Activated CD4-positive, CD25-positive, alpha-beta regulatory T cell treated with anti-CD3 and anti-CD28 coated beads, Interleukin-2, amount 50 U/mL, for 16 hours (primary cell): Measurements from ENCODE around the gene TENM4.

Source experiments
- DNase-seq: peaks from one replicate; pipeline ENCODE4 v3.0.0-alpha.2; 2020; ENCODE audit warnings: low read depth, low spot score

Gene TENM4

DNA sequence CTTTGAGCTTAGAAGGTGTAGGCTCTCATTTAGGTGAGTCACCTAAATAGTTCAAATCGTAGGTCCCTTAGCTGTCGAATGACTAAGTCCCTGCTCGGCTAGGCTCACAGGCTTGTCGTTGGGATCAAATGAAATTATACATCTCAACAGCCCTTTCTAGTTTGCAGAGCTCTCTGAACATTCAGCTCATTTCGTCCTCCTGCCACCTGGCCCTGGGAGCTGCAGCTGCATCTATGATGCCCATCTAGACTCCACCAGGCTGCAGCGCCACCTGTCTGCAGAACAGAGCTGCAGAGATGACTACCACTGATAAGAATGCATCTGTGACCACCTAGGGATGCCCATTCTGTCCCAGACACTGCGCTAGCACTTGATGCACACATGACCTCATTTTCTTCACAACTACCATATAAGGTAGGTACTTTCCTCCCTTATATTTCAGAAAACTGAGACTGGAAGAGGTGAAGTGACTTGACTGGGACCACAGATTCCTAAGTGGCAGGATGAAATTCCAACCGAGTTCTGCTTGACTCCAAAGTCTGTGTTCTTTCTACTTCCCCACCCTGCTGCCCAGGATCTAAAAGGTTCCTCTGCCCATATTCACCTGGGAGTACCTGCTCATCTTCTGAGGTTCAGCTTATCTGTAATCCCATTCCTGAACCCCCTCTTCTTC lies 725.1 kb downstream of the TENM4 start:
- no peak for DNase-seq

DNA sequence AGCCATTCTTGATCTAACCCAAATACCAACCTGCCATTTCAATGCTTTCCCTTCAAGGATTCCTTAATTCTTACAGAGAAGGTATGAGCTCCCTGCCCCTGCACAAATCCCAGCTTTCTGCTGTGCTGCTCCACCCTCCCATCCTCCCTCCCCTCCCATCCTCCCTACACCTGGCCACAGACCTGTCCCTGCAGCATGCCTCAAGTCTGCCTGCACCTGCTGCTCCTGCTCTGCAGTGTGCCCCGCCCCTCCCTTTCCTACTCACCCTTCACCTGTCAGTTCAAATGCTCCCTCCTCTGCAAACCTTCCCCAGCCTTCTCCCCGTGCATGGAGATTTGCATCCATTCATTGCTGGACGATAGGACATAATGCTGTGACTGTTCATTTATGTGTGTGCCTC lies 726.3 kb downstream of the TENM4 start:
- no peak for DNase-seq

DNA sequence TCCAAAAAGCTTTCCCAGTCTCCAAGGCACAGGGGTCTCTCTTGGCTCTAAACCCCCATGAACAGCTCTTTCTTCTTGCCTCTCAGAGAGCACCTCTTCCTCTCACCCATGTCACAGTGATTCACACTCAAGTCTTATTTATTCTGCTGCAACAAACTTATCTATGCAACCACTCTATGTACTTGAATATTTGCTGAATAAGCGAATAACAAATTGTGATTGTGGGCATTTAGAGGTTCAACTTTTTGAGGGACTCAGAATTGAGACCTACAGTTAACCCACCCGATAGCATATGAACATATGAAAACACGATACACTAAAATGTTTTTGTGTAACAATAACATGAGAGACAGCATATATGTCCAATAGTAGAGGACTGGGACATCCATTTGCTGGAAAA lies 729.1 kb downstream of the TENM4 start:
- DNase-seq: no peak

DNA sequence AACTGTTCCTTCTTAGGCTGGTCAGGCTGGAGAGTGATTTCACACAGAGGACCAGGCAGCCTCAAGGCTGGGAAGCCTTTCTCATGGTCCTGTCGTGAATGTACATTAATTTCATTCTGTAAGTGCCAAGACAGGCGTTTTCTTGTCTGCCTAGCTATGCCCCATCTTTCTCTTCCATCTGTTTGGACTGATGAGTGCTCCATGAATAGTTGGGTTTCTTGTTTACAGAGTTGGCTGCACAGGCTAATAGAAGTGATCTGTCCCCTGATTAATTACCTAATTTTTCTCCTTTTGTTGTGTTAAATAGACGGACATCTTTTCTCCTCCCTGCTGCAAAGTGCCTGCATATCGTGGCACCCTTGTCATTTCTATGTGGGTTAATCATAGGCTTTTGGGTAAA lies 730.4 kb downstream of the TENM4 start:
- DNase-seq: no peak

DNA sequence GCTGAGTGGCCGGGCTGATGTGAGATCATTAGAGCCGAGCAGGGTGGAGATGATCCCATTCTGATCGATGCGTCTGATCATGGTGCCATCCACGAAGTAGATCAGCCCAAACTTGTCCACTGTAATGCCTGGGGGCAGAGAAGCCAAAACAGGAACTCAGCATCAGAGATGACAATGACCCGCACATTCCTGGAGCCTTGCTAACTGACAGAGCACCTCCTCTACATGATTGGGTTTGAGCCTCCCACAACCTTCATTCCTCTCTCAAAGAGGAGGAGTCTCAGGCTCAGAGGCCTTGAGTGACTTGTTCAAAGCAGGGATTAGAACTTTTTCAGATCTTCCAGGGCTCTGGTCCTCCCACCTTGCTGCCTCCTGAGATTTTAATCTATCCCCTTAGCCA lies 732.4 kb downstream of the TENM4 start:
- no peak for DNase-seq

DNA sequence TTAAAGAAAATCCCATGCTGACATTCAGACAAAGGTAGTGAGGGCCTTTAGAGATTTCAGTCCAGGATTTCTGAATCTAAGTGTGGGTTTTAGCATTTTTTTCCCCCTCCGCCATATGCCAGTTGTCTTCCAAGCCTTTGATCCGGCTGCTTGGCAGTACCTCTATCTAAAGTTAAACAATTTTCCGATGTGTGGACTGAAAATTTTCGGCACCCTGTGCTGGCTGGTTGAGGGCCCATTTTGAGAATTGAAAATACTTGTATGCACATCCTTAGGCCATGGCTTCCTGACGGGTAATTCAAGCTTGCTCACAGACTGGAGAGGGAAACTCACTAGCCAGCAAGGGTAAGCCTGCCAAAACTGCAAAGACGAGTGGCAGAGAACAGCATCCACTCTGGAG lies 734.3 kb downstream of the TENM4 start:
- DNase-seq: no peak

DNA sequence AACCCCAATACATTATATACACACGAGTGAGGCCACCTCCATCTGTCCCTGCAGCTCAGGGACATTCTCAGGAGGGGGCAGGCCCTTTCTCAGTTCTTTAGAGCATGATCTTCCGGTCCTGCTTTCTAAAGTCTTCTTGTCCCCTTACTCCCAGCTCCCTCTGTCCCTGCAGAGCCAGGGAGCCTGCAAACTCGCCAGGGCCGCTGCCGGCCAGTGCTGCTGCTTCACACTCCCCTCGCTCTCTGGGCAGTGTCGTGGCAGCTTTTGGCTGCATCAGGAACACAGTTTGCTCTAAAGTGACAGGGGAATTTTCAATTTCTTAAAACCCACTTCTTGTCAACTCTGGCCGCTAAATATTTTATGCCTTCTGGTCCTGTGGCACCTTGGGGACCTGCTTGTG lies 736.0 kb downstream of the TENM4 start:
- no peak for DNase-seq

DNA sequence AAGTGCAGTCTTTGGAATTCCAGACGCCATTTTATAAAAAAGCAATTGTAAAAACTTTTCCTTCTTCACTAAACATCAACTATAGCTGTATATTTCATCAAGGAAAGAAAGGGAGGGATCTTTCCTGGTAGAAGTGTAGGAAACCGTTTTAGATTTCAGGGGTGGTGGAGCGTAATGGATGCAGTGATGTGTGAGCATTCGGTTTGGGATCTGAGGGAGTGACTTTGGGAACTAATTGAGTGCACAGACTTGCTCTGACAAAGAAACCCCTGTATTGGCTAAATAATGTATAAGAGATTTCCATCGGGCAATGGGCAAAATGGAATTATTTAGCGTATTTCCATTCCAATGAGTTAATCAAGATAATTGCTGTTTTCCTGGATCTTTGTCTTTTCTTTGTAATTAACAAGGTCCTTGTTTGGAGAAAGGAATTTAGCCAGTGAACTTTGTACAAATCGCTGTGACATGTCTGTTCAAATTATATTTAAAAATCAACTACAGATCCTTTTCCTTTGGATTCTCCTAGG lies 741.2 kb downstream of the TENM4 start:
- DNase-seq: no peak

DNA sequence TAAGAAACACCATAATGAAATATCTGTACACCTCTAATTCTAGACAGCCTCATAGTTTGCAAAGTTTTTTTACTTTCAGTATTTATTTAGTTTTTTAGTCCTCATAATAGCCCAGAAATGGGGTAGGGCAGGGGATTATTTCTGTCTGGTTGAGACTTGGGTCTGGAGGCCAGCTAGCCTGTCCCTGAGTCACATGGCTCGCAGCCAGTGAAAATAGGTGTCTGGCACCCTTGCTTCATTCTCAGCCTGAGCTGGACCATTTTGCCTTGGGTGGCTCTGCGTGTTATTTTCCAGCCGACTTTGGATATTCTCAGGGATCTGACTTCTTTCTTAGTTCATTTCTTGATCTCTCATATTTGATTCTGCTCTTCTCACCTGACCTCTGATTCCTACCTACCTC lies 742.2 kb downstream of the TENM4 start:
- DNase-seq: no peak

DNA sequence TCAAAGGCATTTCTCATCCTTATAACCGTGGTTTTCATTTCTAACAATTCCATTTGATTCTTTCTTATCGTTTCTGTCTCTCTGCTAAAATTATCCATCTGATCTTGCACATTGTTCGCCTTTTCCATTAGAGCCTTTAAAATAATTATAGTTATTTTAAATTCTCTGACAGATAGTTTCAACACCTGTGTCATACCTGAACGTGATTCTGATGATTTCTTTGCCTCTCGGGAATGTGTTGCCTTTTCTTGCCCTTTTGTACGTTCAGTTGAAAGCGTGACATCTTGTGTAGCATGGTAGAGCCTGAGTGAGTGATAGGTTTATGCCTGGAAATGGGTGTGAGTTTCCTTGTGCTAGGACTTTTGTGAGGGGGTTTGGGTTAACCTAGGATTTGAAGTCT lies 744.7 kb downstream of the TENM4 start:
- no peak for DNase-seq

DNA sequence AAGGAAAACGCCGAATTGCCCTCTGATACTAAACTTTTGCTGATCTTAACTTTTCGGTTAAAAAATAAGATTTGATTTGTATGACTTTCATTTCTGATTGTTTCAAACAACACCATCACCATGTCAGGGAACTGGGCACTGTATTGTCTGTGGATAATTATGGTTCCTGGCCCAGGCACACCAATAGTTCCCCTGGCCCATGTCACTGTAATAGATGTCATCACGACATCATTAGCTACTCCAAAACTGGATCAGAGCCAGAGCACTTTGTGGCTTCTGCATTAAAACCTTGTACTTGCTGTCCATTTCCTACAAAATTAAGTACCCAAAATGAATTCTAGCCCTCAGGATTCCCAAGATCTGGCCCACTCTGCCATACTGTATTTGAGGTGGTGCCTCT lies 746.7 kb downstream of the TENM4 start:
- no peak for DNase-seq

DNA sequence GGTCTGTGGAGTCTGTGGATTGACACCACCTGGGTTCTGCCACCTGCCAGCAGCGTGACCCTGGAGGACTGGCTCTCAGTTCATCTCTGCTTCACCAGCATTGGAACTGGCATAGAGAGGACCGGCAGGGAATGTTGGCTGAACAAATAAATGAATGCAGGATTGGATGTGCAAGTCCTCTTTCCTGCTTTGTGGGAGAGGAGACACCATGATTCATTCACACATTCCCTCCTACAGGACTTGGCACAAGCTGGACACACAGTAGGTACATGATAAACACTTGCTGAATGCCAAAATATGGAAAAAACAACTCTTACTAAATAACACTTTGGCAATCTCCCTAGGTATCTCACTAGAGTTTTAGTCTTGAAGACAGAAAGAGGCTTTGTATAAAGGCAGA lies 749.6 kb downstream of the TENM4 start:
- no peak for DNase-seq

DNA sequence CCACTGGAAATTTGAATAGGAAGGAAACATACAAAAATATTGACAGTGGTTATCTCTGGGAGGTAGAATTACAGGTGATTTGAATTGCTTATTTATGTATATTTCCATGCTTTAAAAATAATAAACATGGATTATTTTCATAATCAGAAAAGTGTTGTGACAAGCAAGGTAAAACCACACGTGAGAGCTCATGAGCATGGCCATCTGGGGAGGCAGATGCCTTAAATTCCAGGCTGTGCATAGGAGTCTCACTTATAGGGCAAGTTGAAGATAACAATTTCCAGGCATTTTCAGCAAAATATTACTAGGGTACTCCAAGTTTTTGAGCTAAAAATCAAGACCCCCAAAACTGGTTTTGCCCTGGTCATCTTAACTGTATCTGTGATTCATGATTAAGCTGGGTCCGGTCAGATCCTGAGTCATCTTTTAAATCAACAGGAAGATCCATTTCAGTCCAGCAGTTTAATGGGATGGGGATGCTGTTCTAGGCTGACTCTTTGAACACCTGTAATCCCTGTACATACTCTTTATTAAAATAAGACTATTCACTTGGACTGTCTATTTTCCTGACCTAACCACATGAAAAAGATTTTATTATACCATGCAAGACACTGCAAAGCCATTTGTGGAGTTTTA lies 750.4 kb downstream of the TENM4 start:
- no peak for DNase-seq

DNA sequence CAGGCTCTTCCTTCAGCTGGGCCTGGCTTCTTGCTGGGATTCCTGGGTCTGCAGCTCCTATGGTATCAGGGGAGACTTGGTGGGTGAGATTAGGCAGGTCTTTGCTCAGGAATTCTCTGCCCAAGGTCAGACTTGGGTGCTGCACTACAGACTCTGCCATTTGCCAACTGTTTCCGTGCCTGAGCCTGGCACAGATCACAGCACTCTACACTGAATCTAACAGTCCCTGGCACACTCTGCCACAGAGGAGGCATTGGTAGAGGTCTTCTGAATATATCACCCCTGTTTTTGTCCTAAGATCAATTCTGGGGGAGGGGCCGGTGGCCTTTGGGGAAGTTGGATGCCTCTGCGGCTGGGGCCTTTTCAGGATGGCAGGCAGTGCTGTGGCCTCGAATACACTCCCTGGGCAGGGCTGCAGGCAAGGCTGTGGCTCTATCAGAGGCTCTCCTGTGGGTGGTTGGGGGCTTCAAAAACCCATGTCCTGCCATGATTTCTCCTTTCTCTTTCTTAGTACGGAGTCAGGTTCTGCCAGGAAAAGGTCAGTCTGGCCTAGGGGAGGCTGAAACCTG lies 751.2 kb downstream of the TENM4 start:
- DNase-seq: no peak

DNA sequence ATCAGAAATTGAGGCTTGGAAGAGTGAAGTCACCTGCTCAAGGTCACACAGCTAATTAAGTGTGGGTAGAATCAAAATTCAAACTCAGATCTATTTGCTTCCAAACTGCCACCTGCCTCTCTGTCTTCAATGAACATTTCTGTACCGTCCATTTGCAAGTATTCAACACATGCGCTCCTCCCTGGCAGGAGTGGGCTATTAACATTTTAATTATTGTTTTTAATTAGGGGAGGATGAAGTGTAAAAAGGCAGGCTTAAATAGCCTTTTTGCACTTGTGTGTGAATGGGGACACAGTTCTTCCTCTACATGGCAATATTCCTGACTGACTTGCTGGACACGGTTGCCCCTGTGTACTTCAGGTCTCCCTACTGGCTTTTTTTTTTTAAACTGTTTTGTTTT lies 751.7 kb downstream of the TENM4 start:
- no peak for DNase-seq

DNA sequence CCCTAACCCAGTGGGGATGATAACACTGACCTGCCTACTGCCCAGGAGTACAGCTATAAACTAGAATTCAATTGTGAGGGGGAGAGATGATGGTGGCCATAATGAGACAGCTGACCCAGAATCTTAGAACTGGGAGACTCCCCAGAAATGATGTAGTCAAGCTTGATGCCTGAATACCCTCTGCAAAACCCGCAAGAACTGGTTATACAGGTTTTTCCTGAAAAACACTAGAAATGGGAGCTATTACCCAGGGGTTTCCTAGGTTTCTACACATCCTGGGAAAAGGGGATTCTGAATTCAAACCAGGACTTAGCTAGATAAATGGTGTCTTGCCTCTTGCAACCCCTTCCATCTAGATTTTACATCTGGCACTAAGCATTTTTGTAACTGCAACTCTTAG lies 752.4 kb downstream of the TENM4 start:
- DNase-seq: no peak

DNA sequence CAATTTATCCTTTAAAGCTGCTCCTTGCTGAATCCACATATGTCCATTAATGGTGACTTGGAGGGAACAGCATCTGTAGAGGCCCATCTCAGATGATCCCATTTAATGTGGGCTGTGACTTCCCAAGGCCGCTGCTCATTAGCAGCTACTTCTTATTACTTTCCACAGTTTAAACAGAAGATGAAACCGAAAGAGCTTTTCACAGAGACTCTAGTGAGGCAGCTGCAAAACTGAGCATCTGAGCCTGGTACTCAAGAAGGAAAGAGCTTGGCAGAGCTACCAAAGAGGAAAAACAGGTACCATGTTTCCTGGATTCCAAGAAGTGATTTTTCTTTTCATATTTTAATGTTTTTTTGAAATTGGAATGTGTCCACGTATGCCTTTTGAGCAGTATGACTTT lies 755.7 kb downstream of the TENM4 start:
- no peak for DNase-seq

DNA sequence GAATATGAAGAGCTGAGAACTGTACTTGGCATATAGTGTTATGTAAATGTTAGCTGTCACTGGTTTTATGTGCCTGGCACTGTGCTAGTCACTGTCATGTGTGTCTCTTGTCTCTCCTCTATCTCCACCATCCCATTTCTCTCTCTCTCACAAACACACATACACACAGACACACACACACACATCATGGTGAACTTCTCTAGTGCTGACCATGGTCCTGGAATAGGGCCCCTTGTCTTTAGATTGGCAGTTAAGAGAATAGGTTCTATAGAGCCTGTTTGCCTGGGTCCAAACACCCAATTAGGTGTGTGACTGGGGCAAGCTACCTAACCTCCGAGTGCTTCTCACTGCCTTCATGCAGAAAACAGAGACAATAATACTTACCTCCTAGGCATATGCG lies 756.5 kb downstream of the TENM4 start:
- DNase-seq: no peak

DNA sequence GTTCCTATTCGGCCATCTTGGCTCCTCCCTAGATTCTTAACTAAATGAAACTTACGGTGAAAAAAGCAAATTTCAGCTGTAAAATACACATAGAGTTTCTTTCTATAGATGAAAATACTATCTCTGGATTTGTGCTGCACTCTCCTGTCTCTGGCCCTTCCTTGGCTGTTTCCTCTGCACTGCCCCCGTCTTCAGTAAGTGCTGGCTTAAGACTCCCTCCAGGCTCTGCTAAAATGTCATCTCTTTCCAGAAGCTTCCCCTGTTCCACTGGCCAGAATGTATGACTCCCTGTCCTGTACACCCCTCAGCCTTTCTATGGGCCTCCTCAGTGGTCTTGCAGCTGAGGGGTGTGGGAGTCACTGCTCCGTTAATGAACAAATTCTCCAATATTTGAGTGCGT lies 757.1 kb downstream of the TENM4 start:
- no peak for DNase-seq

DNA sequence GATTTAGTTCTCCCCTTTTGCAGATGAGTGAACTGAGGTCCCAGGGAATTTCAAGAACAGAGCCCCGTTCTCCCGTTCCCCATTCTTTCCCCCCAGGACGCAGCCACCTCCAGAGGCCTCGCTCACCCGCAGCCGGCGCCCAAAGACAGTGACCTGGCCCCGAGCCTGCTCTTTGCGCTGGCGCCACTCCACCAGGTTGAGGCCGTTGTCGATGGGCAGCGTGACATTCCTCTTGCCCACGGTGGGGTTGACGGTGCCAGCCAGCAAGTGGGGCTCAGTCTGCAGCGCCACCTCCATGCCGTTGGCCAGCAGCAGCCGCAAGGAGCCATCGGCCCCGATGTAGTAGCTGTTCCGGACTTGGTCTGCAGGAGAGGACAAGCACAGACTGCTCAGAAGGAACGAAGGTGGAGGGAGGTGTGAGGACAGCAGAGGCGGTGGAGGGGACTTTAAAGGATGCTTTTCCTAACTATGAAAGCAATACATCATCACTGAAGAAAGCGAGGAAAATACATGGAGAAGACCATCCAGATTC lies 764.7 kb downstream of the TENM4 start:
- no peak for DNase-seq

DNA sequence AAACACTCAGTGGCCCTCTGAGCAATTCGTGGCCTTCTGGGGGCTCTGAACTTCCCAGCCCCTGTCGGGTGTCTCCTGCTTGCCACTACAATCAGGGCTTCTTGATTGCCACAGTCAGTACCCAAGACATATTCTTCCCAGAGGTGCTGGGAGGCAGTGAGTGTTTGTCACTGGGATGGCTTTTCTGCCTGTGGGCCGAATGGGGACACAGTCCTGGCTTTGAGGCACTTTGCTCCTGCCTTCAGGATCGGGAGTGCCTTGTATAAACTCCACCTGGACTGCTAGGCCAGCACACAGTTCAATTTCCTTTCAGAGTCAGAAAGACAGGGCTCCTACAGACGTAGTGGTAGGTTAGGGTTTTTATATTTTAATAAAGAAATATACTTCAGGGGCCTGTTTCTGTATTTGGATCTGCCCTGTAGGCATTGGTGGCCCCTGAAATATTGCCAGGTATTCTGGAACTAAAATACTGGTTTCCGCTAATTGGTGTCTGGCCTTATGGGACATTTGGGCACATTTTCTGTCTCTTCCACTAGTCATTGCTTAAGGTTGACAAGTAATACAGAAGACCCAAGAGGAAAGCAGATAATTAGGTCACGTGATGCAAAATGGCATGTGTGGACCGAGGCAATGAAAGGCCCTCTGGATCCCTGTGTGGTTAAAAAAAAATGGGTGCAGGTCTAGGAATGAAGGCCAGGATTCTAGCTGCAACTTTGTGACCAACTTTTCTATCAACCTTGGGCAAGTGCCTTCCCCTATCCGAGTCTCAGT lies 767.8 kb downstream of the TENM4 start:
- DNase-seq: no peak

DNA sequence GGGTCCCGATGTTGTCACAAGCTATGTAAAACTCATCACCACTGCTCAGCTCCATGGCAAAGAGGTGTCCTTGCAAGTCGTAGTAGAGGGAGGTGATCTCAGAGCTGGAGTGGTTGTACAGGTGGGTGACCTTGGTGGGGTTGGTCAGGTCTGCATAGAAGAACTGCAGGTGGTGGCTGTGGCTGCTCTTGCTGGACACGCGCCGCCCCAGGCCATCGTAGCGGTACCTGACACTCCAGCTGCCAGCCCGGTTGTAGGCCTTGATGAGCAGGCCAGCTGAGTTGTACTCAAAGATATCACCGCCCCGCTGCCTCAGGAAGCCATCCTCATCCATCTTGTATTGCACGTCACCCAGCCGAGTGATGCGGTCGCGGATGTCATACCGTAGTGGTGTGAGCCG lies 771.6 kb downstream of the TENM4 start:
- no peak for DNase-seq
